ENCODE results near the gene TMEM225B.
"Not testable (repeated sequence)": the region's sequence is repeated elsewhere in the genome, so short reads cannot be mapped to it uniquely, and the experiment has no call there.

Gene TMEM225B

GRCh38 chr7:99562114-99562784, 35.8 kb upstream of the TMEM225B start:
- no peak overlapping the region for H3K4me3 Mint-ChIP-seq
- peak overlapping the region; percentile 80 for H3K27ac Mint-ChIP-seq
- H3K36me3 Mint-ChIP-seq (ENCODE audit: low read depth) = peaks cover 55% of the 10 kb centered on the region
- H3K4me1 Mint-ChIP-seq = peaks cover 51% of the 10 kb centered on the region
- ATAC-seq = no peak
- no peaks in the 10 kb centered on the region for H3K9me3 Mint-ChIP-seq
- no peak for DNase-seq
- no peaks in the 10 kb centered on the region for H3K27me3 Mint-ChIP-seq

GRCh38 chr7:99562832-99563231, 35.2 kb upstream of the TMEM225B start:
- Mint-ChIP-seq H3K4me3 (no peak overlapping the region), H3K36me3 (ENCODE audit: low read depth) (peaks cover 54% of the 10 kb centered on the region), H3K4me1 (peaks cover 48% of the 10 kb centered on the region), H3K27me3 (no peaks in the 10 kb centered on the region), H3K9me3 (no peaks in the 10 kb centered on the region), H3K27ac (peak overlapping the region; percentile 80)
- DNase-seq (peak; percentile 49), ATAC-seq (peak; percentile 82)

GRCh38 chr7:99563650-99564049, 34.4 kb upstream of the TMEM225B start:
- H3K27ac Mint-ChIP-seq = peak overlapping the region; percentile 46
- peaks cover 53% of the 10 kb centered on the region for H3K36me3 Mint-ChIP-seq (ENCODE audit: low read depth)
- H3K4me1 Mint-ChIP-seq = peaks cover 45% of the 10 kb centered on the region
- no peak for ATAC-seq
- H3K9me3 Mint-ChIP-seq = no peaks in the 10 kb centered on the region
- H3K4me3 Mint-ChIP-seq = no peak overlapping the region
- no peak for DNase-seq
- H3K27me3 Mint-ChIP-seq = no peaks in the 10 kb centered on the region

- DNase-seq, H3K27me3 Mint-ChIP-seq, H3K4me3 Mint-ChIP-seq, ATAC-seq, H3K9me3 Mint-ChIP-seq, H3K27ac Mint-ChIP-seq, H3K4me1 Mint-ChIP-seq: not testable (repeated sequence)
- H3K36me3 Mint-ChIP-seq (ENCODE audit: low read depth) = peaks cover 58% of the 10 kb centered on the region
Measured at GRCh38 chr7:99568770-99569169, 29.3 kb upstream of the TMEM225B start.

GRCh38 chr7:99571768-99572167, 26.3 kb upstream of the TMEM225B start:
- ATAC-seq (no peak), DNase-seq (no peak)
- H3K4me1 Mint-ChIP-seq = no peaks in the 10 kb centered on the region
- H3K27me3 Mint-ChIP-seq = no peaks in the 10 kb centered on the region
- H3K4me3 Mint-ChIP-seq = no peak overlapping the region
- peaks cover 39% of the 10 kb centered on the region for H3K36me3 Mint-ChIP-seq (ENCODE audit: low read depth)
- H3K9me3 Mint-ChIP-seq = no peaks in the 10 kb centered on the region
- H3K27ac Mint-ChIP-seq = peak overlapping the region; percentile 23

- Mint-ChIP-seq H3K27ac (no peak overlapping the region), H3K9me3 (no peaks in the 10 kb centered on the region), H3K36me3 (ENCODE audit: low read depth) (peaks cover 37% of the 10 kb centered on the region), H3K4me1 (no peaks in the 10 kb centered on the region), H3K4me3 (no peak overlapping the region), H3K27me3 (no peaks in the 10 kb centered on the region)
- ATAC-seq (no peak), DNase-seq (no peak)
Measured at GRCh38 chr7:99573257-99573656, 24.8 kb upstream of the TMEM225B start.

GRCh38 chr7:99576251-99576650, 21.8 kb upstream of the TMEM225B start:
- no peak overlapping the region for H3K4me3 Mint-ChIP-seq
- DNase-seq (no peak), ATAC-seq (no peak)
- H3K4me1 Mint-ChIP-seq = peaks cover 17% of the 10 kb centered on the region
- no peaks in the 10 kb centered on the region for H3K9me3 Mint-ChIP-seq
- peaks cover 25% of the 10 kb centered on the region for H3K36me3 Mint-ChIP-seq (ENCODE audit: low read depth)
- H3K27me3 Mint-ChIP-seq = no peaks in the 10 kb centered on the region
- H3K27ac Mint-ChIP-seq = no peak overlapping the region

GRCh38 chr7:99579281-99579955, 18.6 kb upstream of the TMEM225B start:
- DNase-seq (no peak), ATAC-seq (no peak)
- Mint-ChIP-seq H3K27ac (peak overlapping the region; percentile 52), H3K9me3 (no peaks in the 10 kb centered on the region), H3K4me1 (peaks cover 19% of the 10 kb centered on the region), H3K27me3 (no peaks in the 10 kb centered on the region), H3K4me3 (peak overlapping the region; percentile 81), H3K36me3 (ENCODE audit: low read depth) (no peaks in the 10 kb centered on the region)

- Mint-ChIP-seq H3K27me3 (no peaks in the 10 kb centered on the region), H3K4me3 (peak overlapping the region; percentile 81), H3K4me1 (peaks cover 19% of the 10 kb centered on the region), H3K27ac (peak overlapping the region; percentile 72), H3K9me3 (no peaks in the 10 kb centered on the region), H3K36me3 (ENCODE audit: low read depth) (no peaks in the 10 kb centered on the region)
- peak; percentile 67 for ATAC-seq
- peak; percentile 67 for DNase-seq
Measured at GRCh38 chr7:99579956-99580777, 17.9 kb upstream of the TMEM225B start.

GRCh38 chr7:99580778-99581332, 17.2 kb upstream of the TMEM225B start:
- not testable (repeated sequence) for H3K9me3 Mint-ChIP-seq; ATAC-seq; DNase-seq; H3K36me3 Mint-ChIP-seq (ENCODE audit: low read depth); H3K27me3 Mint-ChIP-seq
- peak overlapping the region; percentile 72 for H3K27ac Mint-ChIP-seq
- H3K4me3 Mint-ChIP-seq = peak overlapping the region; percentile 81
- H3K4me1 Mint-ChIP-seq = peaks cover 19% of the 10 kb centered on the region

GRCh38 chr7:99588868-99589267, 9.2 kb upstream of the TMEM225B start:
- Mint-ChIP-seq H3K9me3 (no peaks in the 10 kb centered on the region), H3K27me3 (no peaks in the 10 kb centered on the region), H3K36me3 (ENCODE audit: low read depth) (no peaks in the 10 kb centered on the region), H3K4me1 (no peaks in the 10 kb centered on the region), H3K27ac (no peak overlapping the region), H3K4me3 (no peak overlapping the region)
- ATAC-seq = peak; percentile 35
- DNase-seq = no peak

GRCh38 chr7:99594948-99595745, 2.9 kb upstream of the TMEM225B start:
- DNase-seq (no peak), ATAC-seq (peak; percentile 77)
- no peaks in the 10 kb centered on the region for H3K4me1 Mint-ChIP-seq
- no peaks in the 10 kb centered on the region for H3K27me3 Mint-ChIP-seq
- no peak overlapping the region for H3K27ac Mint-ChIP-seq
- no peaks in the 10 kb centered on the region for H3K36me3 Mint-ChIP-seq (ENCODE audit: low read depth)
- H3K4me3 Mint-ChIP-seq = no peak overlapping the region
- no peaks in the 10 kb centered on the region for H3K9me3 Mint-ChIP-seq

GRCh38 chr7:99596408-99596955, 1.6 kb upstream of the TMEM225B start:
- no peaks in the 10 kb centered on the region for H3K4me1 Mint-ChIP-seq
- ATAC-seq (no peak), DNase-seq (no peak)
- no peaks in the 10 kb centered on the region for H3K27me3 Mint-ChIP-seq
- H3K4me3 Mint-ChIP-seq = no peak overlapping the region
- no peak overlapping the region for H3K27ac Mint-ChIP-seq
- no peaks in the 10 kb centered on the region for H3K9me3 Mint-ChIP-seq
- no peaks in the 10 kb centered on the region for H3K36me3 Mint-ChIP-seq (ENCODE audit: low read depth)

- Mint-ChIP-seq H3K4me1 (no peaks in the 10 kb centered on the region), H3K27ac (no peak overlapping the region), H3K4me3 (no peak overlapping the region), H3K36me3 (ENCODE audit: low read depth) (no peaks in the 10 kb centered on the region), H3K27me3 (no peaks in the 10 kb centered on the region), H3K9me3 (no peaks in the 10 kb centered on the region)
- ATAC-seq (no peak), DNase-seq (no peak)
Measured at GRCh38 chr7:99599836-99600235, 1.8 kb downstream of the TMEM225B start.
